ENCODE results near the gene INPP5A. TPM values are rescaled to one million over a fixed set of nuclear protein-coding genes. Genes with fewer than 3 reads are reported as not detected.
"Not testable (repeated sequence)": the region's sequence is repeated elsewhere in the genome, so short reads cannot be mapped to it uniquely, and the experiment has no call there.

The INPP5A gene
- total RNA-seq, 1 experiment from 2014 or later: 25.5 TPM

GRCh38 chr10:132756591-132756990 lies 219.0 kb downstream of the INPP5A start:
- DNase-seq (ENCODE audit: low read depth): no peak

GRCh38 chr10:132757171-132757570 lies 219.6 kb downstream of the INPP5A start:
- no peak for DNase-seq (ENCODE audit: low read depth)

GRCh38 chr10:132758865-132759264 lies 221.3 kb downstream of the INPP5A start:
- no peak for DNase-seq (ENCODE audit: low read depth)

DNA sequence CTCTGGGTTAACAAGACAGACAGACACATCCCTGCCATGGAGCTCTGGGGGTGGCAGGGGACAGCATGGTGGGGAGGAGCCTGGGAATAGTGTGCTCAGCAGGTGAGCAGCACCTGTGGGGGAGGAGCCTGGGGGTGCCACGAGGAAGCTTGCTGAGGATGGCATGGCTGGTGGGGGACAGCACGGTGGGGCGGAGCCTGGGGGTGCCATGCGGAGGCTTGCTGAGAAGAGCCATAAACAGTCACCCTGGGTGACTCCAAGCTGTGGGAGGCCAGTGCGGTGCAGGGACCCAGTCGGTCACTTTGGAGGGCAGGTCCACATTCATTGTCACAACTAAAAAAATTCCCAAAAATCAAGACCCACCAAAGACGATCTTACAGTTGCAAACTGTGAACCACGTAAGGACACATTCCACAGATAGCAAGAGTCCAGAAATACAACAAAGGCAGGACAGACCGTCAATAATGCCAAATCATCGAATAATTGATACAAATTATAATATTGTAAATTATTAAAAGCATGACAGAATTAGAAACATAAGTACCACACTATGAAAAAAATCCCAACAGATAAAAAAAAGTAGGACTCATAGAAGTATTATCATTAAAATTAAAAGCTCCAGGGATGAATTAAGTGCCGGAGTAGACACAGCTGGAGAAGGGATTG lies 223.9 kb downstream of the INPP5A start:
- no peak for DNase-seq (ENCODE audit: low read depth)

DNA sequence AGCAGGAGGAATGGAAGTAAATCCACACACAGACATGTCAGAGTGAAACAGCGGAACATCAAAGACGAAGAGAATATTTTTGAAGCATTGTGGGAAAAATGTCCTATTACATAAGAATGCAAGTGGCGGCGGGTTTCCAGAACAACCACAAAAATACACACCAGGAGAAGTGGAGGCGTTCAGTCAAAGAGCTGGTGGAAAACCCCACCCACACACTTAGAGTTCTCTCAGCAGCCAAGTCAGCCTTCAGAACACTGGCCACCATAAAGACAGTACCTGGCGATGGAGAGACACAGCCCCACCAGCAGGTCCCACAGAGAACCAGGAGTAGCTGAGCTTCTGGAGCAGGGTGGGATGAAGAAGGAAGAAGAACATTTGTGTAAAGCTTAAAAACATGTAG lies 224.7 kb downstream of the INPP5A start:
- no peak for DNase-seq (ENCODE audit: low read depth)

DNA sequence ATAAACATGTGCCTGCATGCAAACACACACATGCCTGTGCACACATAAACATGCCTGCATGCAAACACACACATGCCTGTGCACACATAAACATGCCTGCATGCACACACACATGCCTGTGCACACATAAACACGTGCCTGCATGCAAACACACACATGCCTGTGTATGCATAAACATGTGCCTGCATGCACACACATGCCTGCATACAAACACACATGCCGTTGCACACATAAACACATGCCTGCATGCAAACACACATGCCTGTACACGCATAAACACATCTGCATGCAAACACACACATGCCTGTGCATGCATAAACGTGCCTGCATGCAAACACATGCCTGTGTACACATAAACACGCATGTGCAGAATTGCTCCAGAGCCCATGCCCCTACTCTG lies 226.0 kb downstream of the INPP5A start:
- DNase-seq (ENCODE audit: low read depth): no peak

GRCh38 chr10:132764108-132764507 lies 226.5 kb downstream of the INPP5A start:
- peak; percentile 25 for DNase-seq (ENCODE audit: low read depth)

GRCh38 chr10:132765435-132765834 lies 227.8 kb downstream of the INPP5A start:
- no peak for DNase-seq (ENCODE audit: low read depth)

DNA sequence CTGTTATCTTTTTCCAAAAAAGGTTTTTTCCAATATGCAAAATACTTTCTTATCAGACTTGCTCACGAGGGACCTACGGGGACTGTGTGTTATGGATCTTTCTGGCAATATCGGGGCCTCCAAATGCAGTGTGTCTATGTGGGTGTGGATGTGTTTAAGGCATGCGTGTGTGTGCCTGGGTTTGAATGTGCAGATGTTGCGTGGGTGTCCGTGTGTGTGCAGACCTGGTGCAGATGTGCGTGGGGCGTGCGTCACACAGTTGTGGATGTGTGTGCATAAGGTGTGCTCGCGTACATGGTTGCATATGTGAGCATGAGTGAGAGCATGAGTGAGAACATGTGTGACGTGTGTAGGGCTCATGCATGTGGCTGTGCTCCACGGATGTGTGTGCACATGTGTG lies 228.7 kb downstream of the INPP5A start:
- no peak for DNase-seq (ENCODE audit: low read depth)

DNA sequence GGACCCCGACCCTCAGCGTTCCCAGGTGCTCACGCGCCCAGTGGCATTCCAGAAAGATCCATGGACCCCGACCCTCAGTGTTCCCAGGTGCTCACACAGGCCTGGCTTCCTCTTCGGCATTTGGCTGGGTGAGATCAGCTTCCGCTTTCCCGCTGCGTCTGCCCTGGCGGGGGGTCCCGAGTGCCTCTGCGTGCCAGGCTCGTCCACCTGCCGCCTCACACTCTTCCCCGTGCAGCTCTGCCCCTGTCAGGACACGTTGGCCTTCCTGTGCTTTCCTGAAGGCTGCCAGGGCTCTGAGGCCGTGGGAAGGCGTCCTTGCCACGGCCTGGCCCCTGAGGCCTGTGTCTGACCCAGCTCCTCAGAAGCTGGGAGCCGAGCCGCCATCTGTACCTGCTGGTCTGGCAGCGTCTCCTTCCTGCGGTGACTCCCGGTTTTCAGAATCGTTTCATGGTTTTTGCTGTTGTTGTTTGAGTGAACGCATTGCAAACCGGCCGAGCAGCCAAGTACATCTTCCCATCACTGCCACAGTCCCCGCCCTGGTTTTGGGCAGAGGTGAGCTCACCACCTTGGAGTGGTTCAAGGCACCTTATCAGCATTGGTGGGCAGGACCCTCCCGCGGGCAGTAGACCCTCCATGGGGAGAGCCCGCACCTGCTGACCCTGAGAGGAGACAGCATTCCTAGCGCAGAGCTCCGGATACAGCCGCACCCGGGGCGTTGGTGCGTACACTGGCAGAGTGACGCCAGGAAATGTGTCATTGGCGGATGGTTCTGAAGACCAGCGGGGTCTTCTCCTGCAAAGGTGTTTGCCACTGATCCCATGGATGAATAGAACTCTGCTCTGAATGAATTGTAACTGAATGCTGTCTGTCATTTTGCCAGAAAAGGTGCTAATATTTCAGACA lies 231.0 kb downstream of the INPP5A start:
- no peak for DNase-seq (ENCODE audit: low read depth)

GRCh38 chr10:132770061-132771021 lies 232.8 kb downstream of the INPP5A start:
- no peak for DNase-seq (ENCODE audit: low read depth)

DNA sequence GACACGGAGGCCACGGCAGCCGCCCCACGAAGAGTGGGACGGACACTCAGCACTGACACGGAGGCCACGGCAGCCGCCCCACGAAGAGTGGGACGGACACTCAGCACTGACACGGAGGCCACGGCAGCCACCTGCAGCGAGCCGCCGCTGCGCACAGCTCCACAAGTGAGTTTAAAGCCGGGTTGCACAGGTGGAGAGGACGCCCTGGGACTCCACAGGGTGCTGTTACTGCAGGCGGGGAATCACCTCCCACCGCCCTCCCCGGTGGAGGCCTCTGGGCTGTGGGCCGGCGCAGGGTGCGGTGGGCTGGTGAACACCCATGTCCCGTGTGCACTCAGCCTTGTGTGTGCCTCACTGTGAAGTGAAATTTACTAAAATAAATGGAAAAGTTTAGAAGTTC lies 235.2 kb downstream of the INPP5A start:
- not testable (repeated sequence) for DNase-seq (ENCODE audit: low read depth)

DNA sequence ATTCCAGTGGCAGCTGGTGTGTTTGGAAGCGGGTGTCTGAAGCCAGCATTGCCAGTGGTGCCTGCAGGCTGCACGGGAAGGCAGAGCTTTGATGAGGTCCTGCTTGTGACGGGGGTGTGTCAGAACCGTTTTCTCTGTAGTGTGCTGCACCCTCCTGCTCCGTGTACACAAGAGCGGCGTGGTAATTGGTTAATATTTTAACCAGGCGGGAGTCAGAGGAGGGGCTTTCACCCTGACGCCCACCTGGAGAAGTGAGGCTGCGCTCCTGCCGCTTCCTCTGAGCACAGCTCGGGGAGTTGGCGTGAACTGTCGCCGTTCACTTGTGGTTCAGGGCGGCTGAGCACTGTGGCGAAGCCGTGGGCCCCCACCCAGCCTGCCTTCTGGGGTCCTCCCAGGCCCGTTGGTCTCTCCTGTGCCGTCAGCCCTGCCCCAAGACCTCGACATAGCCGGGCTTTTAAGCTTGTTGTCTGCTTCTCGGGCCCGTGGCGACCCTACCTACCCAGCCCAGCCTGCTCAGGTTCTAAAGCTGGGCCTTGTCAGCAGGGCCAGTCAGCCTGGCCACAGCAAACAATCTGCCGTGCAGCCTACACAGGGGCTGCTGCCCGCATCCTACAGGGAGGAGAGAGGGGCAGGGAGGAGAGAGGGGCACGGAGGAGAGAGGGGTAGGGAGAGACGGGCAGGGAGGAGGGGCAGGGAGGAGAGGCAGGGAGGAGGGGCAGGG lies 236.8 kb downstream of the INPP5A start:
- no peak for DNase-seq (ENCODE audit: low read depth)

- DNase-seq (ENCODE audit: low read depth): no peak
Observed at GRCh38 chr10:132774902-132775863, 237.6 kb downstream of the INPP5A start.

DNA sequence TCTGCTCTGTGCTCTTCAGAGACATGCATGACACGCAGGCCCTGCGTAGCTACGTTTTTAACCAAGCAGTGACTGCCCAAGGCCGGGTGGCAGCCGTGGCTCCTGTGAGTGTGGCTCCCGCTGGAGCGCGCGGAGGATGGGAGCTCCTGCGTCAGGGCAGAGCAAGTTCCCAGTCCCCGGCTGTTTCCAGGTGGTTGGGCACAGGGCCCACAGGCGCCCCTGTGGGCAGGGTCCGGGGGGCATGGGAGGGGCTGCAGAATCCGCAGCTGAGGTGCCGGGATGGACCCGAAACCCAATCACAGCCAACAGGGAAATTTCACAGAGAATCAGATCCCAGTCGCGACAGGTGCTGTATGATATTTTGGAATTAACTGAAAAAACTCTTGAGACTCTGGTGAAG lies 238.6 kb downstream of the INPP5A start:
- no peak for DNase-seq (ENCODE audit: low read depth)

- DNase-seq (ENCODE audit: low read depth): no peak
Observed at GRCh38 chr10:132776821-132777220, 239.2 kb downstream of the INPP5A start.

DNA sequence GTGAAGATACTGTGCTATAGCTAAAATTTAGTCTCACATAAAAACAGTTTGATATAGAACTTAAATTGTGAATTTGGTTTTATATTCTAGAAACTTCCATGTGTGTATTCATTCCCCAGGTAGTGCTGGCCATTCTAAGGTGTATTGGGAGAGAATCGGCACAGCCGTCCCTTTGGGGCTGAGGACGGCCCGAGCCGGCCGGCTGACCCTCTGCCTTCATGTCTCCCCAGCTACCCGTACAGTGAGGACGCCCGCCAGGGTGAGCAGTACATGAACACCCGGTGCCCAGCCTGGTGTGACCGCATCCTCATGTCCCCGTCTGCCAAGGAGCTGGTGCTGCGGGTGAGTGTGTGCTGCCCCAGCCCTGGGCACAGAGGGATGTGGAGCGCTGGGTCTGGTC lies 239.9 kb downstream of the INPP5A start:
- DNase-seq (ENCODE audit: low read depth): no peak

GRCh38 chr10:132779549-132780294 lies 242.1 kb downstream of the INPP5A start:
- no peak for DNase-seq (ENCODE audit: low read depth)

DNA sequence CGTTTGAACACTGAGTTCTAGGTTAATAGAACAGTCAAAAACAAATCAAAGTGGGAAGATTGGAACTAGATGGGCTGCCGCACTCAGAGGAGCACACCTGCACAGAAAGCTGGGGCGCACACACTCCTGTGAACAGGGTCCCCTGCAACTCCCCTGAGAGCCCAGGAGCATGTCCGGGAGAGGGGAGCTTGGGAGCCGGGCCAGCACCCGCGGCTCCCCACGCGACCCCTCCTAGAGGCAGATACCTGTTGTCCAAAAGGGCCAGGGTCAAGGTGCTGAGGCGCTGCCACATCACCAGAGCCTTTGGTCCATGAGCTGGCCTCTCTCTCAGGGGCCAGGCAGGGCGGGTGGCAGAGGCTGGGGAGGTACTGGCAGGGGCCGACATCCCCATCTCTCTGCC lies 242.8 kb downstream of the INPP5A start:
- no peak for DNase-seq (ENCODE audit: low read depth)
